Upper lobe of right lung (tissue), 1 donor: ENCODE data around the gene UNC93A. TPM values are rescaled to one million over a fixed set of nuclear protein-coding genes. Genes with fewer than 3 reads are reported as not detected.

Experiments used
- ATAC-seq: fragments of 200-7000 bp; cut with Tn5 transposase; one replicate; pipeline ENCODE4 v1.9.1; 2020; ENCODE audit warnings: mild to moderate bottlenecking, moderate library complexity
- DNase-seq: peaks from one replicate; pipeline ENCODE4 v3.0.0-alpha.2; 2020
- H3K27ac ChIP-seq: fragments of 200-600 bp; one replicate; pipeline ENCODE4 v1.8.0; 2022
- H3K27me3 ChIP-seq: fragments of 200-600 bp; one replicate; pipeline ENCODE4 v1.8.0; 2022; ENCODE audit warnings: mild to moderate bottlenecking
- H3K36me3 ChIP-seq: fragments of 200-600 bp; one replicate; pipeline ENCODE4 v1.8.0; 2022
- H3K4me1 ChIP-seq: fragments of 200-600 bp; one replicate; pipeline ENCODE4 v1.8.0; 2022
- H3K4me3 ChIP-seq: fragments of 200-600 bp; one replicate; pipeline ENCODE4 v1.8.0; 2022; ENCODE audit warnings: mild to moderate bottlenecking
- H3K9me3 ChIP-seq: fragments of 200-600 bp; one replicate; pipeline ENCODE4 v1.8.0; 2022
- CTCF ChIP-seq: fragments of 200-600 bp; IDR thresholded peaks from one replicate; pipeline ENCODE4 v1.8.0; 2022; ENCODE audit warnings: antibody characterized with exemption
- intact Hi-C: fragments of 100-400 bp; cut with DNase I; formaldehyde crosslinking; loops from one replicate; pipeline ENCODE4 v1.11.0; 2022
- total RNA-seq: library from RNA; stranded (reverse); fragmentation: NEBNext Ultra II Directional; extraction: Animal tissue kit (Norgen Biotek cat#: 25700); gene quantifications from one replicate; pipeline ENCODE4 v1.2.1, GENCODE V29; 2021
- donor health status: DM: no; HTN: yes; CAD: no; lungs with severe emphysema.

UNC93A gene
- total RNA-seq, 1 donor from 2014 or later: not detected

- Histone ChIP-seq H3K36me3 (no peaks in the 10 kb centered on the region), H3K4me1 (no peaks in the 10 kb centered on the region), H3K27ac (no peak overlapping the region), H3K9me3 (no peaks in the 10 kb centered on the region), H3K4me3 (no peak overlapping the region), H3K27me3 (no peaks in the 10 kb centered on the region)
- no peak for DNase-seq
- intact Hi-C loops: no loop called here
- TF ChIP-seq CTCF: no peak
- no peak for ATAC-seq
Observed at GRCh38 chr6:167296902-167297301, 5.8 kb downstream of the UNC93A start.

- intact Hi-C loops: no loop called here
- TF ChIP-seq CTCF: no peak
- no peaks in the 10 kb centered on the region for H3K4me1 ChIP-seq
- DNase-seq (no peak), ATAC-seq (no peak)
- H3K9me3 ChIP-seq: no peaks in the 10 kb centered on the region
- H3K4me3 ChIP-seq: no peak overlapping the region
- no peaks in the 10 kb centered on the region for H3K36me3 ChIP-seq
- no peak overlapping the region for H3K27ac ChIP-seq
- H3K27me3 ChIP-seq: no peaks in the 10 kb centered on the region
Observed at GRCh38 chr6:167298127-167298526, 7.0 kb downstream of the UNC93A start.

- no peak for TF ChIP-seq CTCF
Observed at GRCh38 chr6:167299641-167300308, 8.7 kb downstream of the UNC93A start.

GRCh38 chr6:167300902-167301777, 10.0 kb downstream of the UNC93A start:
- Histone ChIP-seq H3K27ac (no peak overlapping the region), H3K27me3 (no peaks in the 10 kb centered on the region), H3K36me3 (no peaks in the 10 kb centered on the region), H3K4me1 (no peaks in the 10 kb centered on the region), H3K9me3 (no peaks in the 10 kb centered on the region), H3K4me3 (no peak overlapping the region)
- ATAC-seq (no peak), DNase-seq (no peak)
- TF ChIP-seq CTCF: no peak
- intact Hi-C loops: no loop called here

More at GRCh38 chr6:167299641-167300308, 8.7 kb downstream of the UNC93A start:
- DNase-seq (no peak), ATAC-seq (no peak)
- no peak overlapping the region for H3K4me3 ChIP-seq
- H3K27ac ChIP-seq: no peak overlapping the region
- intact Hi-C loops: no loop called here
- no peaks in the 10 kb centered on the region for H3K4me1 ChIP-seq
- H3K36me3 ChIP-seq: no peaks in the 10 kb centered on the region
- no peaks in the 10 kb centered on the region for H3K9me3 ChIP-seq
- H3K27me3 ChIP-seq: no peaks in the 10 kb centered on the region

GRCh38 chr6:167302074-167302473, 11.0 kb downstream of the UNC93A start:
- ATAC-seq: no peak
- H3K4me1 ChIP-seq: no peaks in the 10 kb centered on the region
- no peaks in the 10 kb centered on the region for H3K9me3 ChIP-seq
- H3K36me3 ChIP-seq: no peaks in the 10 kb centered on the region
- intact Hi-C loops: no loop called here
- H3K27ac ChIP-seq: no peak overlapping the region
- no peak for DNase-seq
- H3K27me3 ChIP-seq: no peaks in the 10 kb centered on the region
- no peak overlapping the region for H3K4me3 ChIP-seq
- TF ChIP-seq CTCF: no peak
